Measurements from ENCODE around the gene RAB40AL. TPM values are rescaled to one million over a fixed set of nuclear protein-coding genes. Genes with fewer than 3 reads are reported as not detected.
"Not testable (repeated sequence)": the region's sequence is repeated elsewhere in the genome, so short reads cannot be mapped to it uniquely, and the experiment has no call there.

Gene RAB40AL
- polyA plus RNA-seq, 1 experiment, result 0.21 TPM

DNA sequence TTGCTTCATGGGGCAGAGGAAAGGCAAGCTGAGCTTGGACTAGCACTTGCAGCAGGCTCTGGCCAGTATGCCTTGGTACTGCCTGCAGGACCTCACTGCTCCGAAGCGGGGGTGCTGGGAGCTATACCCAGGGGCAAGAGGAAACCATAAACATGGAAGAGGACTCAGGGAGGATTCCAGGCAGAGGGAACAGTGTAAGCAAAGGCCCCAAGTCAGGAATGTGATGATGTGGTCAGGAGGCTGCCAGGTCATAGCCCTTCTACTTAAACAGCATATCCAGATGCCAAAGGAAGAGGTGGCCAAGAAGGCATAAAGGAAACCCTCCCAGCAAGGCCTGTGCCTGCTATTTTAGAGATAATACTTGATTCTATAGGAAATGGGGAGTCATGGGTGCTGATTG, 31.1 kb downstream of the RAB40AL start:
- TF ChIP-seq CTCF (IDR thresholded peaks at IDR 0.05; ENCODE audit: low read depth, low read length), result no peak
- DNase-seq (ENCODE audit: low read depth, low spot score), result no peak
- CTCF ChIA-PET, result interaction anchor here (1.3 kb wide), 1 partner anchor 209 kb away, joined by 6 read pairs; no protein-coding TSS in a partner anchor
- H3K9me3 ChIP-seq (ENCODE audit: control insufficient read depth, insufficient read depth, low read length), result no peaks in the 10 kb centered on the region
- H3K27ac ChIP-seq (ENCODE audit: low read depth, low read length), result no peak overlapping the region
- no peak overlapping the region for H3K4me3 ChIP-seq (ENCODE audit: low read depth, low read length)
- POLR2A ChIA-PET, result no interaction called here
- no peaks in the 10 kb centered on the region for H3K27me3 ChIP-seq (ENCODE audit: control insufficient read depth, insufficient read depth, low read length)

- POLR2A ChIA-PET, CTCF ChIA-PET: not testable (repeated sequence)
Measured at GRCh38 chrX:102971536-102971935, 34.5 kb downstream of the RAB40AL start.

DNA sequence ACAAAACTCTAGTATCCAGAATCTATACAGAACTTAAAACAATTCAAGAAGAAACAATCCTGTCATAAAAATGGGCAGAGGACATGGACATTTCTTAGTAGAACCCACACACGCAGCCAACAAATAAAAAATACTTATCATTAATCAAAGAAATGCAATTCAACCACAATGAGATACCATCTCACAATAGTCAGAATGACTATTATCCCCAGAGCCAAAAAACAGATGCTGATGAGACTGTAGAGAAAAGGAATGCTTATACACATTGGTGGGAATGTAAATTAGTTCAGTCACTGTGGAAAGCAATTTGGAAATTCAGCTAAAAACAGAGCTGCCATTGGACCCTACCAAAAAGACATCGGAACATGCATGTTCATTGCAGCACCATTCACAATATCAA, 37.9 kb downstream of the RAB40AL start:
- Histone ChIP-seq H3K27ac (ENCODE audit: low read depth, low read length) (no peak overlapping the region), H3K4me3 (ENCODE audit: low read depth, low read length) (no peak overlapping the region), H3K27me3 (ENCODE audit: control insufficient read depth, insufficient read depth, low read length) (no peaks in the 10 kb centered on the region), H3K9me3 (ENCODE audit: control insufficient read depth, insufficient read depth, low read length) (no peaks in the 10 kb centered on the region)
- no peak for TF ChIP-seq CTCF (IDR thresholded peaks at IDR 0.05; ENCODE audit: low read depth, low read length)
- ChIA-PET POLR2A (no interaction called here), CTCF (no interaction called here)
- DNase-seq (ENCODE audit: low read depth, low spot score), result no peak

More at GRCh38 chrX:102971536-102971935, 34.5 kb downstream of the RAB40AL start:
- H3K4me3 ChIP-seq (ENCODE audit: low read depth, low read length); H3K9me3 ChIP-seq (ENCODE audit: control insufficient read depth, insufficient read depth, low read length); H3K27ac ChIP-seq (ENCODE audit: low read depth, low read length); H3K27me3 ChIP-seq (ENCODE audit: control insufficient read depth, insufficient read depth, low read length); DNase-seq (ENCODE audit: low read depth, low spot score): not testable (repeated sequence)

GRCh38 chrX:102976286-102976685, 39.2 kb downstream of the RAB40AL start:
- no peak for DNase-seq (ENCODE audit: low read depth, low spot score)
- POLR2A ChIA-PET, result no interaction called here
- H3K27ac ChIP-seq (ENCODE audit: low read depth, low read length), result no peak overlapping the region
- no peak for TF ChIP-seq CTCF (IDR thresholded peaks at IDR 0.05; ENCODE audit: low read depth, low read length)
- CTCF ChIA-PET, result interaction anchor here (1.1 kb wide), 1 partner anchor 25 kb away, joined by 4 read pairs; no protein-coding TSS in a partner anchor
- H3K4me3 ChIP-seq (ENCODE audit: low read depth, low read length), result no peak overlapping the region
- H3K9me3 ChIP-seq (ENCODE audit: control insufficient read depth, insufficient read depth, low read length), result no peaks in the 10 kb centered on the region
- H3K27me3 ChIP-seq (ENCODE audit: control insufficient read depth, insufficient read depth, low read length), result no peaks in the 10 kb centered on the region

- DNase-seq (ENCODE audit: low read depth, low spot score), result no peak
- H3K4me3 ChIP-seq (ENCODE audit: low read depth, low read length), result no peak overlapping the region
- H3K27me3 ChIP-seq (ENCODE audit: control insufficient read depth, insufficient read depth, low read length), result no peaks in the 10 kb centered on the region
- CTCF ChIA-PET, result interaction anchor here (1.1 kb wide), 1 partner anchor 25 kb away, joined by 4 read pairs; no protein-coding TSS in a partner anchor
- POLR2A ChIA-PET, result no interaction called here
- no peaks in the 10 kb centered on the region for H3K9me3 ChIP-seq (ENCODE audit: control insufficient read depth, insufficient read depth, low read length)
- TF ChIP-seq CTCF (IDR thresholded peaks at IDR 0.05; ENCODE audit: low read depth, low read length), result no peak
- H3K27ac ChIP-seq (ENCODE audit: low read depth, low read length), result no peak overlapping the region
Measured at GRCh38 chrX:102976793-102977495, 39.9 kb downstream of the RAB40AL start.
